Activated naive CD8-positive, alpha-beta T cell (primary cell): ENCODE data around the gene CALN1.
"Not testable (repeated sequence)": the region's sequence is repeated elsewhere in the genome, so short reads cannot be mapped to it uniquely, and the experiment has no call there.

Experiments
- H3K27ac Mint-ChIP-seq: one replicate; pipeline ENCODE4 v1.8.0; 2021; ENCODE audit warnings: mixed read lengths
- H3K27me3 Mint-ChIP-seq: one replicate; pipeline ENCODE4 v1.8.0; 2021; ENCODE audit warnings: mixed read lengths
- H3K36me3 Mint-ChIP-seq: one replicate; pipeline ENCODE4 v1.8.0; 2021; ENCODE audit warnings: mixed read lengths
- H3K4me1 Mint-ChIP-seq: one replicate; pipeline ENCODE4 v1.8.0; 2021; ENCODE audit warnings: low read depth, mixed read lengths
- H3K4me3 Mint-ChIP-seq: one replicate; pipeline ENCODE4 v1.8.0; 2021; ENCODE audit warnings: mild to moderate bottlenecking, mixed read lengths
- H3K9me3 Mint-ChIP-seq: one replicate; pipeline ENCODE4 v1.8.0; 2021; ENCODE audit warnings: low read depth, mixed read lengths

Gene CALN1

DNA sequence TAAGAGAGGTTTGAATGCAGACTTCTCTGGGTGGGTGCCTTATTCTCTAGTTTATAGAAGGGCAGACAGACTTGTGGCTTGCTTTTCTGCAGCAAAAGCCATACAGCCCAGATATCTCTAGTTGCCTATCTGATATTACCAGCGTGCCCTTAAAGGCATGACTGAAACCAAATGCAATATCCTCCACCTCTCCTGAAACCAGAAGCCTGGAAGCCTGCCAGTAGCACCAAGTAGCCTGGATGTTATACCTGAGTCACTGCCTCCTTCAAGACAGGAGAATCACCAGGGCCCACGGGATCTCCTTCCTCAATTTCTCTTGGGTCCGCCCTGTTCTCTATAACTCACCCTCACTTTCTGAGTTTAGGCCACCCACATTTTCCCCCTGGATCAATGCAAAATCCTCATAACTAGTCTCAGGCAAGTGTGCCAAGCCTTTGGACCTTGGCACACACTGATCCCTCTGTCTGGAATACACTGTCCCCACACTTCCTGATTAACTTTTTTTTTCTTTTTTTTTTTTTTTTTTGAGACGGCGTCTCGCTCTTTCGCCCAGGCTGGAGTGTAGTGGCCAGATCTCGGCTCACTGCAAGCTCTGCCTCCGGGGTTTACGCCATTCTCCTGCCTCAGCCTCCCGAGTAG, 641.8 kb downstream of the CALN1 start:
- Mint-ChIP-seq H3K9me3 (no peaks in the 10 kb centered on the region), H3K27ac (no peak overlapping the region), H3K27me3 (no peaks in the 10 kb centered on the region), H3K36me3 (no peaks in the 10 kb centered on the region), H3K4me3 (no peak overlapping the region), H3K4me1 (no peaks in the 10 kb centered on the region)

DNA sequence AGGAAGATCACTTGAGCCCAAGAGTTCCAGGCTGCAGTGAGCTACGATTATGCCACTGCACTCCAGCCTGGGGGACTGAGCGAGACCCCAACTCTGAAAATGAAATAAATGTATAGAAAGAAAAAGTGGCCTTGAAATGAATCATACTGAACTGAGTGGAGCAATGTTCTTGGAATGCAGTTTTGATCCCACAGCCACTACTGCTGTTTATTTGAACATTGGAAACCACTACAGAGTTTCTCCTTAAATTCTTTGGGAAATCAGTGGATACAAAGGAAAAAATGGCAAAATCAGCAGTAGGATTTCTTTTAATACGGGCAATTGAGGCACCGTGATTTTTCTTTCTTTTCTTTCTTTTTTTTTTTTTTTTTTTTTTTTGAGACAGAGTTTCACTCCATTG, 642.8 kb downstream of the CALN1 start:
- Mint-ChIP-seq H3K27me3 (no peaks in the 10 kb centered on the region), H3K4me1 (no peaks in the 10 kb centered on the region)

DNA sequence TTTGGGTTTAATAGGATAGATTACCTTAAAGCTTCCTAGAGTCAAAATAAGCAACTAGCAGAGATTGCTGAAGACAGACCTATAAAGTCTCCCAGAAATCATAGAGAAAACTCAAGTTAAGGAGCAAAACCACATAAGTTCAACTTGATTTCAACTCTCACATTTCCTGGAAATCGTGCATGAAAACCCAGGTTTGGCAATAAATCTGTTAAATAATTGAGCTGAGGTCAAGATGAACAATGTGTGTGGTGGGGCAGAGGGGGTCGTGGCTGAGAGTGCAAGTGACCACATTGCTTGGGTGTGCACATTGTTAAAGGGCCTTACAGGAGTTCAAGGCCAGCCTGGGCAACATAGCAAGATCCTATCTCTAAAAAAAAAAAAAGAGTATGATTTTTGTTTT, 643.7 kb downstream of the CALN1 start:
- Mint-ChIP-seq H3K27me3 (no peaks in the 10 kb centered on the region), H3K4me1 (no peaks in the 10 kb centered on the region), H3K4me3 (no peak overlapping the region), H3K36me3 (no peaks in the 10 kb centered on the region), H3K27ac (no peak overlapping the region), H3K9me3 (no peaks in the 10 kb centered on the region)

More for the DNA sequence above, 642.8 kb downstream of the CALN1 start:
- H3K4me3 Mint-ChIP-seq: no peak overlapping the region
- no peak overlapping the region for H3K27ac Mint-ChIP-seq
- no peaks in the 10 kb centered on the region for H3K36me3 Mint-ChIP-seq
- H3K9me3 Mint-ChIP-seq: no peaks in the 10 kb centered on the region

DNA sequence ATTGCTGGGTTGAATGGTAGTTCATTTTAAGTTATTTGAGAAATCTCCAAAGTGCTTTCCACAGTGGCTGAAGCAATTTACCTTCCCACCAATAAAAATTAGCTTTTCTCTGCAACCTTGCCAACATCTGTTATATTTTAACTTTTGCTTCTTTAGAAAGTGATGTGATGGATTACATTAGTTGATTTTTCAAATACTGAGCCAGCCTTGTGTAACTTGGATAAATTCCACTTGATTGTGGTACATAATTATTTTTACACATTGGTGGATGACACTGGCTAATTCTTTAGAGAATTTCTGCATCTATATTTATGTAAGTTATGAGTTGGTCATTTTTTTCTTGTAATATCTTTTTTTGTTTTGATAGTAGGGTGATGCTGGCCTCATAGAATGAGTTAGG, 646.1 kb downstream of the CALN1 start:
- Mint-ChIP-seq H3K36me3 (no peaks in the 10 kb centered on the region), H3K27ac (no peak overlapping the region), H3K4me3 (no peak overlapping the region), H3K27me3 (no peaks in the 10 kb centered on the region), H3K4me1 (no peaks in the 10 kb centered on the region), H3K9me3 (no peaks in the 10 kb centered on the region)

DNA sequence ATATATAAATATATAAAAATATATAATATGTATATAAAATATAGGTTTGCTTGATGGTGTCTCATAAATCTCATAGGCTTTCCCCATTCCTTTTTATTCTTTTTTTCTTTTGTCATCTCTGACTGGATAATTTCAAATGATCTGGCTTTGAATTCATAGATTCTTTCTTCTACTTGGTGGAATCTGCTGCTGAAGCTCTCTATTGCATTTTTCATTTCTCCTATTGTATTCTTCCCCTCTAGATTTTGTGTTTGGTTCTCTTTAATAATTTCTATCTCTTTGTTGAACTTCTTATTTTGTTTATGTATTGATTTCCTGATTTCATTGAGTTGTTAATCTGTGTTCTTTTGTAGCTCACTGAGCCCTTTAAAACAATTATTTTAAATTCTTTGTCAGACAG, 650.8 kb downstream of the CALN1 start:
- H3K36me3 Mint-ChIP-seq: no peaks in the 10 kb centered on the region
- no peak overlapping the region for H3K4me3 Mint-ChIP-seq
- H3K27me3 Mint-ChIP-seq: peaks cover 2% of the 10 kb centered on the region
- peaks cover 15% of the 10 kb centered on the region for H3K9me3 Mint-ChIP-seq
- no peaks in the 10 kb centered on the region for H3K4me1 Mint-ChIP-seq
- H3K27ac Mint-ChIP-seq: no peak overlapping the region

DNA sequence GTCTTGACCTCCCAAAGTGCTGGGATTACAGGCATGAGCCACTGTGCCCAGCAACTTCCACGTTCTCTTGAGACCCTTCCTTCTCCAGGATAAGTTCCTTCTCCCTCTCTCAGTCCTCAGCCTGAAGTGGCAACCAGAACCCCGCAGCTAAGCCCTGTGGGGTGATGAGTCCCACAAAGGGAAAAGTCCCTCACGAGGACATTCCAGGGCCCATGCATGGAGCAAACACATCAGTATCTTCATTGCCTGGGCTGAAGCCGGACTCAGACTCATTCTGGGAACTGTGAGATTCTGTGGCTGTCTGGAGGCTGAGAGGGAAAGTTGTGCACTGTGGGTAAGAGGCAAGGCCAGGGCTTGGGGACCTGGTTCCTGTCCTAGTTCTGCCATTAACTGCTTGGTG, 657.3 kb downstream of the CALN1 start:
- Mint-ChIP-seq H3K9me3 (peaks cover 9% of the 10 kb centered on the region), H3K27me3 (peaks cover 6% of the 10 kb centered on the region), H3K27ac (no peak overlapping the region), H3K4me1 (no peaks in the 10 kb centered on the region), H3K36me3 (no peaks in the 10 kb centered on the region), H3K4me3 (no peak overlapping the region)

DNA sequence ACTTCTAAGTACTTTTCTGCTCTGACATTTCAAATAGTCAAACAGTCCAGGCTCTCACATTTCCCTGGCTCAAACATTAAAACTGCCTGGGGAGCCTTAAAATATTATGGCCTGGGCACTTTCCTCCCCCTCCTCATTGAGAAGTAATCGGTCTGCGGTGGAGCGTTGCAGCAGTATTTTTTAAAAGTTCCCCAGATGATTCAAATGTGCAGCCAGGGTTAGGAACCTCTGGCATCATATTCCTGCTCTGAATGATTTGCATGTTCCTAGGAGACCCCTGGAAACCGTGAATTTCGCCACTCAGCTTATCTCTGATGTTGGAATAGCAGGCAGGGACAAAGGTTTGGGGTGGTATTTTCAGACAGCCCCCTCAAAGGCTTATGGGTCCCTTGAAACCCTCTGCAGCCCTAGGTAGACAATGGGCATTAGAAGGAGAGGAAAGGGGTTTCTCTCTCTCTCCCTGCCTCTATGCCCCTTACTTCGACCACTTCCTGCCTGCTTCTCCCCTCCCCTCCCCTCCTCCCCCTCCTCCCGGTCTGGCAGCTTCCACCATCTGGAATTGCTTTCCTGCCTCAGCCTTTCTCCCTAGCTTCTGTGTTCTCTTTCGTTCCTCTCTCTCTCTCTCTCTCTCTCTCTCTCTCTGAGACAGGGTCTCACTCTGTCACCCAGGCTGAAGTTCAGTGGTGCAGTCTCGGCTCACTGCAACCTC, 658.0 kb downstream of the CALN1 start:
- Mint-ChIP-seq H3K27me3 (peaks cover 6% of the 10 kb centered on the region), H3K4me1 (no peaks in the 10 kb centered on the region), H3K4me3 (no peak overlapping the region), H3K9me3 (peaks cover 9% of the 10 kb centered on the region), H3K27ac (no peak overlapping the region), H3K36me3 (no peaks in the 10 kb centered on the region)

DNA sequence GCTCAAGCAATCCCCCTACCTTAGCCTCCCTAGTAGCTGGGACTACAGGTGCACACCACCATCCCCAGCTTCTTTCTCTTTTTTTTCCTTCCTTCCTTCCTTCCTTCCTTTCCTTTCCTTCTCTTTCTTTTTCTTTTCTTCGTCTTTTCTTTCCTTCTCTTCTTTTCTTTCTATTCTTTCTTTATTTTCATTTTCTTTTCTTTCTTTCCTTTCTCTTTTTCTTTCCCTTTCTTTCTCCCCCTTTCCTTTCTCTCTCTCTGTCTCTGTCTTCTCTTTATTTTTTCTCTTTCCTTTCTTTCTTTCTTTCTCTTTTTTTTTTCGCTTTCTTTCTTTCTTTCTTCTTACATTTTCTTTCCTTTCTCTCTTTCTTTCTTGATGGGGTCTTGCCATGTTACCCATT, 658.9 kb downstream of the CALN1 start:
- H3K36me3 Mint-ChIP-seq: no peaks in the 10 kb centered on the region
- no peaks in the 10 kb centered on the region for H3K4me1 Mint-ChIP-seq
- peaks cover 9% of the 10 kb centered on the region for H3K9me3 Mint-ChIP-seq
- no peak overlapping the region for H3K27ac Mint-ChIP-seq
- H3K27me3 Mint-ChIP-seq: peaks cover 6% of the 10 kb centered on the region
- H3K4me3 Mint-ChIP-seq: no peak overlapping the region

DNA sequence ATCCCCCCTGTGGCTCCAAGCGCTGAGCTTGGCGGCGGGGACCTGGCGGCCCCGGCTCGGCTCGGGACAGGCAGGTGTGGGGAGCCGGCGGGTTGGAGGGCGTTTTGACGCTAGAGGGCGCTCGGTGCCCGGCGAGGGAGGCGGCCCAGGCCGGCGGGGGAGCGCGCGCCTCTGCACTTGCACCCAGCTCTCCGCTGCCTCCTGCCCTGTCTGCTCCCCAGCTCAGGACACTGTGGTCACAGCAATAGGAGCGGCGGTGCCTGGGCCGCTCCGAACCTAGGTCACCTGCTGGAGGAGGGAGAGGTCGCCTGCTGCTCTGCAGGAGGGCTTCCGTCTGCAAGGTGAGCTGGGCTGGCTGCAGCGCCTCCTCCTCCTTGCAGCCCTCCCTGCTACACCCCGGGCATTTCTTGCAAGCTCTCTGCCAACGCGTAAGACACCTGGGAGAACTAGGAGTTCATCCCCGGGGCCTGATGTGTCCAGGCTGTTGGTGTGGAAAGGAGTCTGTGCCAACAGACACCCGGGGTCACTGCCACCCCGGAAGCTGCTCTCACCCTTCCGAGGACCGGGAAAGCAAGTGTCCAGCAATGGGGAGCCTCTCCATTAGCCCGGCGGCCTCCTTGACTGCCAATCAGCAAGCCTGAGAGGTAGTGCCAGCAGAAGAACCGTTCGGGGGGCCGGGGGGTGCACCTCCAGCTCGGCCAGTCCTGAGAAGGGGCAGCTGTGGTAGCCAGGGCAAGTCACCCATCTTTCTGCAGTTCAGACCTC, 659.8 kb downstream of the CALN1 start:
- no peaks in the 10 kb centered on the region for H3K4me1 Mint-ChIP-seq
- peaks cover 6% of the 10 kb centered on the region for H3K27me3 Mint-ChIP-seq
- H3K4me3 Mint-ChIP-seq: no peak overlapping the region
- H3K27ac Mint-ChIP-seq: no peak overlapping the region
- peaks cover 6% of the 10 kb centered on the region for H3K9me3 Mint-ChIP-seq
- H3K36me3 Mint-ChIP-seq: no peaks in the 10 kb centered on the region

DNA sequence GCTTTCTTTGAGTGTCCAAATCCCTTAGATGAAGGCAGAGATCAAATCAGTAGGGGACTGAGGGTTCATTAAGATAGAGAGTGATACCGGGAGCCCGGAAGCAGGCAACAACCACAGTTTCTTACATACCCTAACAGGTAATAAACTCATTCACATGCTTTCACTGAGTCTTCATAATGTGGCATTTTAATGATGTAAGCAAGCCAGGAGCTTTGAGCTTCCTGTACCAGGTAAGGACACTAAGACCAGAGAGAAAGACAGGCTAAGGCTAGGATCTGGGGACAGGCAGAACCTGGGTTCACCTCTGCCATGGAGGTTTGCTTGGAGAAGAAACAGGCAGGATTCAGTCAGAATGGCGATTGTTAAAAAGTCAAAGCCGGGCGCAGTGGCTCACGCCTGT, 661.8 kb downstream of the CALN1 start:
- H3K4me3 Mint-ChIP-seq: no peak overlapping the region
- H3K27ac Mint-ChIP-seq: no peak overlapping the region
- no peaks in the 10 kb centered on the region for H3K4me1 Mint-ChIP-seq
- H3K27me3 Mint-ChIP-seq: peaks cover 5% of the 10 kb centered on the region
- no peaks in the 10 kb centered on the region for H3K9me3 Mint-ChIP-seq
- no peaks in the 10 kb centered on the region for H3K36me3 Mint-ChIP-seq

DNA sequence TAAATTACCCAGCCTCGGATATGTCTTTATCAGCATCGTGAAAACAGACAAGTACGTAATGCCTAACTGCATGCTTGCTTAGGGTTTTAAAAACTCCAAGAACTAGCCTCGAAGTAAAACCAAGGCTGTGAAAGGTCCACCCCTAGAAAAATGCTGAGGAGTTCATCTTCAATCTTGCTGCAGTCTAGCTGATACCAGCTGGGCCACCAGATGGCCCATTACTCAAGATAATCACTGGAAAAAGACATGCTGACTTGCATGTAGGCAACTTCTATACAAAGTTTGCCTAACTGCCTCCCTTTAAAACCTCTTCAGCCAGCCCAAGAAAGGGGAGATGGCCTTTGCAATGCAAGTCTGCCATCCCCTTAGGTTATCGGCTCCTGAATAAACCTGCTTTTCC, 666.1 kb downstream of the CALN1 start:
- H3K4me3 Mint-ChIP-seq: no peak overlapping the region
- no peaks in the 10 kb centered on the region for H3K4me1 Mint-ChIP-seq
- peaks cover 6% of the 10 kb centered on the region for H3K9me3 Mint-ChIP-seq
- peaks cover under 1% of the 10 kb centered on the region for H3K27me3 Mint-ChIP-seq
- no peak overlapping the region for H3K27ac Mint-ChIP-seq
- no peaks in the 10 kb centered on the region for H3K36me3 Mint-ChIP-seq

DNA sequence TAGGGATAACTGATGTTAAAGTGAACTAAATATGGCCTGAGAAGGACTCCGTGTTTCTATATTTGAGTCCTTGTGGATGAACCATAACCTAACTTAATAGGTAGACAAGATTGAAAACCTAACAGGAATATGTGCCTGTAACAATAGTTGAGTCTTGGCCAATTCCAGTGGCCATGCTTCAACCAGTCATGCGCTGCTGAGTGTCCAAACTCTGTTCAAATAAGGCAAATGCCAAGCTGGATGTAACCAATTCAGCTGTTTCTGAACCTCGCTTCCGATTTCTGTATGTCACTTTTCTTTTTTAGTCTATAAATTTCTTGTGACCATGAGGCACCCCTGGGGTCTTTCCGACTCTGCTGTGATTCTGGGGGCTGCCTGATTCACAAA, 672.0 kb downstream of the CALN1 start:
- H3K27me3 Mint-ChIP-seq: no peaks in the 10 kb centered on the region
- no peaks in the 10 kb centered on the region for H3K36me3 Mint-ChIP-seq
- no peaks in the 10 kb centered on the region for H3K4me1 Mint-ChIP-seq
- peaks cover 6% of the 10 kb centered on the region for H3K9me3 Mint-ChIP-seq
- no peak overlapping the region for H3K4me3 Mint-ChIP-seq
- no peak overlapping the region for H3K27ac Mint-ChIP-seq

DNA sequence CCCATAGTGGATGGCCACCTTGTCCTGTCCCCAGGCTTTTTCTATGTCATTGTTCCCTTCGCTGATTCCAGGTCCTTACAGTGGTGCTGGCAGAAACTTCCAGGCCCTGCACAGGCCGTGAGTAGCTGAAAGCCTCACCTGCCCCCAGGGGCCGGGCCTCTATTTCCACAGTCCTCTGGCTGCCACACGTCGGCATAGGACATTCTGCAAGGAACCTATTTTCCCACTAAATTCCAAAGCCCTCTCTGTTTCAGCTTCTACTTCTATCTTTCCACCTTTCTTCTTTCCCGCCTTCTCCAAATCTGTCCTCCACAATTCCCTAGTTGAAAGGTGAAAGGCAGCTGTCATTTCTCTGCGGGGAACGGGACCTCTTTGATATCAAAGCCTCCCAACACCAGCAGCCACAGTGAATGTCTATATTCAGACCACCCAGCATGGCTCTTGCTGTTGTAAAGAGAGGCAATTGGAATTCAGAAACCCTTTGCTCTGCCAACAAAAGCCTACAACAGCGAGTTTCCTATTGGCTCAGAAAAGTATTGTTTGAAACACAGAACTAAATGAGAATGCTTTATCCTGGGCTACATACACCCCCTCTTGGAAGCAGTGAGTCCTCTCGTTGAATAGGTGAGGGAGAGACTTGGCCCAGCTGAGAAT, 672.5 kb downstream of the CALN1 start:
- Mint-ChIP-seq H3K27ac (no peak overlapping the region), H3K36me3 (no peaks in the 10 kb centered on the region), H3K4me1 (no peaks in the 10 kb centered on the region), H3K27me3 (no peaks in the 10 kb centered on the region), H3K4me3 (no peak overlapping the region), H3K9me3 (peaks cover 6% of the 10 kb centered on the region)

DNA sequence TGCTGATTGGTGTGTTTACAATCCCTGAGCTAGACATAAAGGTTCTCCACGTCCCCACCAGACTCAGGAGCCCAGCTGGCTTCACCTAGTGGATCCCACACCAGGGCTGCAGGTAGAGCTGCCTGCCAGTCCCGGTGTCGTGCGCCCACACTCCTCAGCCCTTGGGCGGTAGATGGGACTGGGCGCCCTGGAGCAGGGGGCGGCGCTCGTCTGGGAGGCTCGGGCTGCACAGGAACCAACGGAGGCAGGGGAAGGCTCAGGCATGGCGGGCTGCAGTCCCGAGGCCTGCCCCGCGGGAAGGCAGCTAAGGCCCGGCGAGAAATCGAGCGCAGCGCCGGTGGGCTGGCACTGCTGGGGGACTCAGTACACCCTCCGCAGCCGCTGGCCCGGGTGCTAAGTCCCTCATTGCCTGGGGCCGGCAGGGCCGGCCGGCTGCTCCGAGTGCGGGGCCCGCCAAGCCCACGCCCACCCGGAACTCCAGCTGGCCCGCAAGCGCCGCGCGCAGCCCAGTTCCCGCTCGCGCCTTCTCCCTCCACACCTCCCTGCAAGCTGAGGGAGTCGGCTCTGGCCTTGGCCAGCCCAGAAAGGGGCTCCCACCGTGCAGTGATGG, 674.1 kb downstream of the CALN1 start:
- not testable (repeated sequence) for H3K4me3 Mint-ChIP-seq, H3K36me3 Mint-ChIP-seq, H3K27me3 Mint-ChIP-seq, H3K27ac Mint-ChIP-seq, H3K4me1 Mint-ChIP-seq, H3K9me3 Mint-ChIP-seq
